Peyer's patch (tissue), 4 donors: ENCODE data around the gene ANKRD16.

ENCODE experiments used
- POLR2A ChIP-seq, 2 donors: fragments of 450-650 bp; IDR thresholded peaks; one replicate each; pipeline ENCODE4 v1.5.1; 2017; ENCODE audit warnings: antibody characterized with exemption in 2 of 2, mild to moderate bottlenecking in 2 of 2, moderate library complexity in 2 of 2
- TF ChIP-seq, protein P1 (sequence below), 6 experiments: fragments of 450-650 bp in 4 of 6; fragments of 200-600 bp in 2 of 6; sonication (generic) in 1 of 6; IDR thresholded peaks; one replicate each; pipeline ENCODE4 v1.5.1; 2017 to 2019; ENCODE audit warnings: antibody characterized with exemption in 6 of 6, mild to moderate bottlenecking in 3 of 6, moderate library complexity in 1 of 6

DNA sequence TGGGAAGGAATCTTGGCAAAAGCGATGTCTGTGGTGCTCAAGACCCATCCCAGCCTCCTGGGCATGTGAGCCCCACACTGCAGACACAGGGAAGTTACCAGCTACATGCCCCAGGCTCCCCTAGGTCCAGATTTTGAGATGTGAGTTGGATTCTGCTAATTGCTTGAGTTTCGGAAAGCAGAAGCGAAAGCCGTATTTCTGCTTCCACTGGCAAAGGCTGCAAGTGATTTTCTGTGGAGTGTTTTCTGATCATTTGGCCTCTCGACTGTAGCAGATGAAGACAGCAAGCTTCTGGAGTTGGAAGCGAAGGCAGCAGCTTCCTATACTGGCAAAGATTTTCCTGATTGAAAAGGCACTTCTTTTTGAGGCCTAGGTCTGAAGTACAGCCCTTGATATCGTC lies 29.6 kb downstream of the ANKRD16 start:
- TF ChIP-seq, protein P1, sequence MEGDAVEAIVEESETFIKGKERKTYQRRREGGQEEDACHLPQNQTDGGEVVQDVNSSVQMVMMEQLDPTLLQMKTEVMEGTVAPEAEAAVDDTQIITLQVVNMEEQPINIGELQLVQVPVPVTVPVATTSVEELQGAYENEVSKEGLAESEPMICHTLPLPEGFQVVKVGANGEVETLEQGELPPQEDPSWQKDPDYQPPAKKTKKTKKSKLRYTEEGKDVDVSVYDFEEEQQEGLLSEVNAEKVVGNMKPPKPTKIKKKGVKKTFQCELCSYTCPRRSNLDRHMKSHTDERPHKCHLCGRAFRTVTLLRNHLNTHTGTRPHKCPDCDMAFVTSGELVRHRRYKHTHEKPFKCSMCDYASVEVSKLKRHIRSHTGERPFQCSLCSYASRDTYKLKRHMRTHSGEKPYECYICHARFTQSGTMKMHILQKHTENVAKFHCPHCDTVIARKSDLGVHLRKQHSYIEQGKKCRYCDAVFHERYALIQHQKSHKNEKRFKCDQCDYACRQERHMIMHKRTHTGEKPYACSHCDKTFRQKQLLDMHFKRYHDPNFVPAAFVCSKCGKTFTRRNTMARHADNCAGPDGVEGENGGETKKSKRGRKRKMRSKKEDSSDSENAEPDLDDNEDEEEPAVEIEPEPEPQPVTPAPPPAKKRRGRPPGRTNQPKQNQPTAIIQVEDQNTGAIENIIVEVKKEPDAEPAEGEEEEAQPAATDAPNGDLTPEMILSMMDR (IDR thresholded peaks at IDR 0.05) = no peak
- TF ChIP-seq POLR2A (IDR thresholded peaks at IDR 0.05) = no peak
